Suprapubic skin (tissue), 4 donors: ENCODE measurements around the gene KRTAP4-16. TPM values are rescaled to one million over a fixed set of nuclear protein-coding genes. Genes with fewer than 3 reads are reported as not detected.
"Not testable (repeated sequence)": the region's sequence is repeated elsewhere in the genome, so short reads cannot be mapped to it uniquely, and the experiment has no call there.

Experiments
- DNase-seq, 2 donors: peaks; one replicate each; pipeline ENCODE4 v3.0.0-alpha.2; 2019; ENCODE audit warnings: low spot score in 2 of 2
- H3K27ac ChIP-seq: fragments of 200-600 bp; sonication (generic); one replicate; pipeline ENCODE4 v1.5.1; 2019
- H3K27me3 ChIP-seq: fragments of 200-600 bp; sonication (generic); one replicate; pipeline ENCODE4 v1.5.1; 2019
- H3K36me3 ChIP-seq: fragments of 200-600 bp; sonication (generic); one replicate; pipeline ENCODE4 v1.5.1; 2019
- H3K4me1 ChIP-seq: fragments of 200-600 bp; sonication (generic); one replicate; pipeline ENCODE4 v1.5.1; 2019
- H3K4me3 ChIP-seq: fragments of 200-600 bp; sonication (generic); one replicate; pipeline ENCODE4 v1.5.1; 2019; ENCODE audit warnings: mild to moderate bottlenecking
- H3K9me3 ChIP-seq: fragments of 200-600 bp; sonication (generic); one replicate; pipeline ENCODE4 v1.5.1; 2019
- EP300 ChIP-seq: sonication (generic); formaldehyde crosslinking; IDR thresholded peaks from one replicate; pipeline ENCODE4 v1.6.1; 2017; ENCODE audit warnings: antibody characterized with exemption
- POLR2A ChIP-seq, 2 donors: fragments of 450-650 bp; IDR thresholded peaks; one replicate each; pipeline ENCODE4 v1.6.1; 2017; ENCODE audit warnings: antibody characterized with exemption in 2 of 2, mild to moderate bottlenecking in 2 of 2, moderate library complexity in 2 of 2
- POLR2AphosphoS5 ChIP-seq, 3 donors: sonication (generic); formaldehyde crosslinking; IDR thresholded peaks; one replicate each; pipeline ENCODE4 v1.6.1; 2017; ENCODE audit warnings: antibody characterized with exemption in 3 of 3
- WGBS: methylation state at CpG from one replicate; pipeline ENCODE4 v1.1.5; 2018; 5-methylcytosine and 5-hydroxymethylcytosine counted together
- total RNA-seq, 4 donors: library from RNA; depleted of rRNA; stranded (reverse); fragments of >200 nt; gene quantifications; one replicate each; pipeline ENCODE4 v1.1.0, GENCODE V29; 2016
- TF ChIP-seq, protein P1 (sequence below), 2 donors: fragments of 200-600 bp in 1 of 2; fragments of 450-650 bp in 1 of 2; sonication (generic) in 1 of 2; IDR thresholded peaks; one replicate each; pipeline ENCODE4 v1.5.1; 2016 to 2019; ENCODE audit warnings: antibody characterized with exemption in 2 of 2, mild to moderate bottlenecking in 1 of 2, moderate library complexity in 1 of 2

The KRTAP4-16 gene
- total RNA-seq, 4 donors from 2014 or later, result not detected

DNA sequence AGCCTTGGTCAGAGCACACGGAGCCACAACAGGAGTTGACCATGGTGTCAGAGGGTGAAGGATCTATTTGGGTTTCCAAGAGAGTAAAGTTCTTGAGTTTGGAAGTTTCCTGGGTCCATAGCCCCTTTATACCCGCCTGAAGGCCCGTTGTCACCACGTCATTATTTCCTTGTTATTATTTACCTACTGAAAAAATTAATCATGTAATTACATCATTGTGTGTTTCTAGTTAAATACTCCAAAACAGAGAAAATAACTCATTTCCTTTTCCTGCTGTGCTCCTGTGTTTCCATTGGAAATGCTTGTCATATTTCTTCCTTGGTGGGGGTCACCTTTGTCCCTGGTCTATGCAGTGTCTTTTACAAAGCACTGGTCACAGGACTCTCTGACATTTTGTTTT, 4.0 kb downstream of the KRTAP4-16 start, which contains the start of gene KRTAP4-8:
Gene KRTAP4-8, minus strand, starts transcription at position 101 of the 400 bp plus-strand sequence. Its CDS starts 58 bp downstream, at position 43.
- H3K4me1 ChIP-seq, result no peaks in the 10 kb centered on the region
- no peak for TF ChIP-seq POLR2A (IDR thresholded peaks at IDR 0.05)
- TF ChIP-seq EP300, result no peak
- TF ChIP-seq, protein P1, sequence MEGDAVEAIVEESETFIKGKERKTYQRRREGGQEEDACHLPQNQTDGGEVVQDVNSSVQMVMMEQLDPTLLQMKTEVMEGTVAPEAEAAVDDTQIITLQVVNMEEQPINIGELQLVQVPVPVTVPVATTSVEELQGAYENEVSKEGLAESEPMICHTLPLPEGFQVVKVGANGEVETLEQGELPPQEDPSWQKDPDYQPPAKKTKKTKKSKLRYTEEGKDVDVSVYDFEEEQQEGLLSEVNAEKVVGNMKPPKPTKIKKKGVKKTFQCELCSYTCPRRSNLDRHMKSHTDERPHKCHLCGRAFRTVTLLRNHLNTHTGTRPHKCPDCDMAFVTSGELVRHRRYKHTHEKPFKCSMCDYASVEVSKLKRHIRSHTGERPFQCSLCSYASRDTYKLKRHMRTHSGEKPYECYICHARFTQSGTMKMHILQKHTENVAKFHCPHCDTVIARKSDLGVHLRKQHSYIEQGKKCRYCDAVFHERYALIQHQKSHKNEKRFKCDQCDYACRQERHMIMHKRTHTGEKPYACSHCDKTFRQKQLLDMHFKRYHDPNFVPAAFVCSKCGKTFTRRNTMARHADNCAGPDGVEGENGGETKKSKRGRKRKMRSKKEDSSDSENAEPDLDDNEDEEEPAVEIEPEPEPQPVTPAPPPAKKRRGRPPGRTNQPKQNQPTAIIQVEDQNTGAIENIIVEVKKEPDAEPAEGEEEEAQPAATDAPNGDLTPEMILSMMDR (IDR thresholded peaks at IDR 0.05), result no peak
- TF ChIP-seq POLR2AphosphoS5 (IDR thresholded peaks at IDR 0.05), result no peak
- no peak for DNase-seq
- H3K36me3 ChIP-seq, result no peaks in the 10 kb centered on the region
- no peaks in the 10 kb centered on the region for H3K9me3 ChIP-seq
- H3K27ac ChIP-seq, result no peak within 1 kb of the TSS
- H3K27me3 ChIP-seq, result peaks cover 6% of the 10 kb centered on the region
- WGBS, result 55% methylated on average over 4 of the region's 4 CpGs
- H3K4me3 ChIP-seq, result no peak within 1 kb of the TSS

DNA sequence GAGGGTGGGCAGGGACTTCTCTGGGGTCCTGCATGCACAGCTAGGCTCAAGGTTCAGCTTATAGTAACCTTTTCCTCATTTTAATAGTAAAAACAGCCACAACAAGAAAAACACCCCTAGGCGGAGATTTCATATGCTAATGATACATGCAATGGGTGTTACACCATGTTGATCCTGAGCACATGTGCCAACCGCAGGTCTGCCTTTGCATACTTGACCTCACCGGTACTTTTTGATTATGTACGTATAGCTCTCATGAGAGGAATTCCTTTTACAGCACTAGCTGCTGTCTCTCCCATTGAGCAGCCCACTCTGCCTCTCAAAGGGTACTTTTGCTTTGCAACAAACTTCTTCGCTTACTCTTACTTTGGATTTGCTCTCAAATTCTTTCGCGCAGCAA, 6.0 kb downstream of the KRTAP4-16 start:
- Histone ChIP-seq H3K9me3 (no peaks in the 10 kb centered on the region), H3K27ac (no peak overlapping the region), H3K4me3 (no peak overlapping the region), H3K27me3 (peaks cover 6% of the 10 kb centered on the region), H3K36me3 (no peaks in the 10 kb centered on the region), H3K4me1 (no peaks in the 10 kb centered on the region)
- no peak for DNase-seq
- whole genome bisulfite sequencing, result 66% methylated on average over 7 of the region's 7 CpGs
- TF ChIP-seq POLR2AphosphoS5 (IDR thresholded peaks at IDR 0.05) (no peak), EP300 (no peak), POLR2A (IDR thresholded peaks at IDR 0.05) (no peak)
- TF ChIP-seq, protein P1 (IDR thresholded peaks at IDR 0.05), result no peak

DNA sequence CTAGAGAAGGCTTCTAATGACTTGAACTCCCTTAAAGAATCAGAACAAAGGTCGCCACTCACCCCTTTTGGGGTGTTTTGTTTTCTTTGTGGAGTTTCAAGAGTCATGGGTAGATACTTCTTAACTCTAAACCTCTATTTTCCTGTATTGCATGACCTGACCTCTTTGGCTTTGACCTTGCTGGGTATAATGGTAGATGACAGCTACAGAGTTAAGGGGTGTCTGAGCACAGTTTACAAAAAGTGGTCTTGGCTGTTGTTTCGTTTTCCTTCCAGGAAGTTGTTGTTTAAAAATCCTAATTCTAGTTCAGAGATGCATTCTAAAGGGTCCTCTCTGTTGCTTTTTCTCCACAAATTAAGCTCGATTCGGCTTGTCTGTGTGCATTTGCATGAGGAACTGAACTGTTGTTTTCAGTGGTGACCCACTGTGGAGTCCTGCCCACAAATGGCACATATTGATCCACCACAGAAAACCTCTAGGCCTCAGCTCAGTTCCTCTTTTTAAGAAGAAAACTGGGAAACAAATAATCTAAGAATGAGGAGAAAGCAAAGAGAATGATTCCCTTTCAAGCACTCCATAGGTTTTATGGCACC, 13.2 kb downstream of the KRTAP4-16 start:
- not testable (repeated sequence) for H3K4me3 ChIP-seq, DNase-seq, H3K4me1 ChIP-seq, H3K36me3 ChIP-seq, H3K27ac ChIP-seq, H3K9me3 ChIP-seq, H3K27me3 ChIP-seq
- 65% methylated on average over 4 of the region's 4 CpGs for WGBS

DNA sequence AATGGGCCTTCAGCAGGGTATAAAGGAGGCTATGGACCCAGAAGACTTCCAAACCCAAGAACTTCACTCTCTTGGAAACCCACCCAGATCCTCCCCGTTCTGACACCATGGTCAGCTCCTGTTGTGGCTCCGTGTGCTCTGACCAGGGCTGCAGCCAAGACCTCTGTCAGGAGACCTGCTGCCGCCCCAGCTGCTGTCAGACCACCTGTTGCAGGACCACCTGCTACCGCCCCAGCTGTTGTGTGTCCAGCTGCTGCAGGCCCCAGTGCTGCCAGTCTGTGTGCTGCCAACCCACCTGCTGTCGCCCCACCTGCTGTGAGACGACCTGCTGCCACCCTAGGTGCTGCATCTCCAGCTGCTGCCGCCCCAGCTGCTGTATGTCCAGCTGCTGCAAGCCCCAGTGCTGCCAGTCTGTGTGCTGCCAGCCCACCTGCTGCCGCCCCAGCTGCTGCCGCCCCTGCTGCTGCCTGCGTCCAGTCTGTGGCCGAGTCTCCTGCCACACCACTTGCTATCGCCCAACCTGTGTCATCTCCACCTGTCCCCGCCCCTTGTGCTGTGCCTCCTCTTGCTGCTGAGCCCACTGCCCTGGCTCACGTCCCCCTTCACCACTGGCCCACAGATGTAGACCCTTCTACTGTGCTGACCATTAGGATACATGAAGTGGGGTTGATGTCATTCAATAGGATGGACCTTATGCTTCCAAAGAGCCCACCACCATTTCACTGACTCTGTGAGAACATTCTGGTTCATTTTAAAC, 17.7 kb downstream of the KRTAP4-16 start, which contains the start of gene KRTAP4-7:
Gene KRTAP4-7, plus strand, starts transcription at position 51 of the 757 bp plus-strand sequence. Its CDS starts 57 bp downstream, at position 108.
- 84% methylated on average over 2 of the region's 14 CpGs for WGBS
- H3K9me3 ChIP-seq, DNase-seq, H3K27ac ChIP-seq, H3K4me1 ChIP-seq, H3K36me3 ChIP-seq, H3K4me3 ChIP-seq, H3K27me3 ChIP-seq: not testable (repeated sequence)

DNA sequence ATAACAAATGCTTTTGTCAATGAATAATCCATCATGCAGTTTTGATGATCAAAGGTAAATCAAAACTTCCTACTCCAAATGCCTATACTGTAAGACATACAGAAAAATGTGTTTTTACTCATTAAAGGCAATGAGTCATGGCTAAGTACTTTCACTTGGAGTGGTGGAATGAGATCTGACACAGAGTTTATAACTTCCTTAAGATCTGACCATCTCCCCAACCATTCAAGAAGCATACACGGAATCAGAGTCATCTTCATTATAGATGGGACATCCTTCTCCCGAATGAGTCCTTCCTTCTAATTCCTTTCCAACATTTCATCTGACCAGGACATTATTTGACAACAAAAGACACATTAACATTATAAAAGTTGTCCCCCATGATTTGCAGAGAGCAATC, 18.6 kb downstream of the KRTAP4-16 start:
- H3K4me3 ChIP-seq, result not testable (repeated sequence)
- 50% methylated on average over 2 of the region's 2 CpGs for WGBS

DNA sequence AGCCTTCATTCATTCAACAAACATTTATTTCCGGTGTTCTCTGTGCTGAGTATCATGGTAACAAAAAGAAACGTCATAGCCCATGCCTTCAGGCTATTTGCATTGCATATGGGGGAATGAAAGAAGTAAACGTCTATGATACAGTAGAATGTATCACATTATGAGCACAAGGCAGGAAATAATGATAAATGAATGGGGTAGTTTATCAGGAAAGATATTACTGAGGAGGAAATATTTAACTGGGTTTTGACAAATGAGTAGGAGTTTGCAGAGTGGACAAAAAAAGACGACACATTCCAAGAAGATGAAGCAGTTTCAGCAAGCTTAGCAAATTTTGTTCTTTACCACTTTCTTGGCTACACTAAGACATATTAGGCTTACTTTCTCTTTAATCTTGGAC, 19.4 kb downstream of the KRTAP4-16 start:
- H3K36me3 ChIP-seq, result no peaks in the 10 kb centered on the region
- TF ChIP-seq POLR2A (IDR thresholded peaks at IDR 0.05) (no peak), EP300 (no peak), POLR2AphosphoS5 (IDR thresholded peaks at IDR 0.05) (no peak)
- TF ChIP-seq, protein P1 (IDR thresholded peaks at IDR 0.05), result no peak
- H3K27me3 ChIP-seq, result no peaks in the 10 kb centered on the region
- no peaks in the 10 kb centered on the region for H3K4me1 ChIP-seq
- no peak overlapping the region for H3K27ac ChIP-seq
- 48% methylated on average over 4 of the region's 4 CpGs for WGBS
- no peaks in the 10 kb centered on the region for H3K9me3 ChIP-seq
- DNase-seq, result no peak
- H3K4me3 ChIP-seq, result no peak overlapping the region

More for the DNA sequence above, 18.6 kb downstream of the KRTAP4-16 start:
- H3K27ac ChIP-seq, H3K27me3 ChIP-seq, H3K36me3 ChIP-seq, H3K4me1 ChIP-seq, DNase-seq, H3K9me3 ChIP-seq: not testable (repeated sequence)
